HepG2 (cell line): Measurements from ENCODE around the gene CCDC57. TPM values are rescaled to one million over a fixed set of nuclear protein-coding genes. Genes with fewer than 3 reads are reported as not detected.
A peak's percentile ranks its signal among the peaks of the same experiment; 100 is the strongest.

Experiments used
- CEBPG ChIP-seq: IDR thresholded peaks from 2 replicates; pipeline ENCODE4 v1.6.1; 2016
- FOXM1 ChIP-seq: sonication (generic); formaldehyde crosslinking; IDR thresholded peaks from 2 replicates; pipeline ENCODE4 v1.5.0; 2020; ENCODE audit warnings: missing genetic modification reagents
- GZF1 ChIP-seq: sonication (generic); formaldehyde crosslinking; IDR thresholded peaks from 2 replicates; pipeline ENCODE4 v1.5.1; 2020; ENCODE audit warnings: mild to moderate bottlenecking, missing genetic modification reagents
- NR2F1 ChIP-seq, 2 experiments: fragments of 450-650 bp in 1 of 2; formaldehyde crosslinking in 1 of 2; IDR thresholded peaks; 2 replicates each; pipeline versions ENCODE4 v1.5.0 to v1.6.1; 2016 to 2020; ENCODE audit warnings: mild to moderate bottlenecking in 1 of 2, missing compliant biosample characterization in 1 of 2, missing genetic modification reagents in 1 of 2, moderate library complexity in 1 of 2
- SMAD3 ChIP-seq: sonication (generic); formaldehyde crosslinking; IDR thresholded peaks from 2 replicates; pipeline ENCODE4 v1.4.0; 2020; ENCODE audit warnings: missing genetic modification reagents
- SP4 ChIP-seq: sonication (generic); formaldehyde crosslinking; IDR thresholded peaks from 2 replicates; pipeline ENCODE4 v1.8.1; 2023; ENCODE audit warnings: mild to moderate bottlenecking, missing genetic modification reagents
- TCF12 ChIP-seq, 2 experiments: fragments of 450-650 bp in 1 of 2; sonication (generic) in 1 of 2; formaldehyde crosslinking in 1 of 2; IDR thresholded peaks; 2 replicates each; pipeline versions ENCODE4 v1.6.1 to v1.8.0; 2017 to 2022; ENCODE audit warnings: antibody characterized with exemption in 1 of 2, mild to moderate bottlenecking in 1 of 2, missing genetic modification reagents in 1 of 2, moderate library complexity in 1 of 2
- ZEB1 ChIP-seq: IDR thresholded peaks from 2 replicates; pipeline ENCODE4 v1.6.1; 2012; ENCODE audit warnings: mild to moderate bottlenecking, low read depth, inconsistent platforms; ENCODE audit not compliant: insufficient replicate concordance
- ZNF296 ChIP-seq: sonication (generic); formaldehyde crosslinking; conservative IDR thresholded peaks from 2 replicates; pipeline ENCODE4 v1.5.0; 2020; ENCODE audit warnings: mild to moderate bottlenecking, missing genetic modification reagents
- ZNF337 ChIP-seq: sonication (generic); formaldehyde crosslinking; IDR thresholded peaks from 2 replicates; pipeline ENCODE4 v1.5.1; 2020; ENCODE audit warnings: missing genetic modification reagents, low read depth, mild to moderate bottlenecking, borderline replicate concordance
- ZNF674 ChIP-seq: sonication (generic); formaldehyde crosslinking; IDR thresholded peaks from 2 replicates; pipeline ENCODE4 v1.5.0; 2020; ENCODE audit warnings: low read depth, mild to moderate bottlenecking, missing genetic modification reagents
- ZSCAN30 ChIP-seq: sonication (generic); formaldehyde crosslinking; IDR thresholded peaks from 2 replicates; pipeline ENCODE4 v1.5.0; 2020; ENCODE audit warnings: mild to moderate bottlenecking, missing genetic modification reagents
- polyA plus RNA-seq, 8 experiments: library from polyadenylated mRNA; depleted of rRNA in 3 of 8; stranded (reverse) in 7 of 8; unstranded in 1 of 8; fragments of >200 nt; fragmentation: Illumina TruSeq in 4 of 8; extraction: Trizol in 4 of 8; gene quantifications; 2 replicates each; pipeline versions ENCODE4 v1.2.1 to v1.2.3, GENCODE V29; 2011 to 2016; ENCODE audit warnings: low read depth in 4 of 8, missing spikeins in 1 of 8, mixed read lengths in 1 of 8; ENCODE audit not compliant: insufficient read depth in 1 of 8
- total RNA-seq, 5 experiments: library from RNA; depleted of rRNA; stranded (reverse); fragments of >200 nt; fragmentation: Illumina TruSeq; extraction: Trizol; gene quantifications; 2 replicates each; pipeline ENCODE4 v1.2.3, GENCODE V29; 2016; ENCODE audit warnings: low read depth in 1 of 5
- TF ChIP-seq, protein P1 (sequence below), 2 experiments: sonication (generic) in 1 of 2; formaldehyde crosslinking in 1 of 2; IDR thresholded peaks; 2 replicates each; pipeline versions ENCODE4 v1.6.1 to v1.9.0; 2014 to 2022; ENCODE audit warnings: antibody characterized with exemption in 1 of 2, borderline replicate concordance in 1 of 2, inconsistent platforms in 1 of 2, low read depth in 1 of 2, missing genetic modification reagents in 1 of 2
- TF ChIP-seq, protein P2 (sequence below): sonication (generic); formaldehyde crosslinking; IDR thresholded peaks from 2 replicates; pipeline ENCODE4 v1.8.0; 2022; ENCODE audit warnings: mild to moderate bottlenecking, missing genetic modification reagents, moderate library complexity
- TF ChIP-seq, protein P3 (sequence below): sonication (generic); formaldehyde crosslinking; IDR thresholded peaks from 2 replicates; pipeline ENCODE4 v1.4.0; 2020; ENCODE audit warnings: low read depth, mild to moderate bottlenecking, missing genetic modification reagents
- TF ChIP-seq, protein P4 (sequence below): sonication (generic); formaldehyde crosslinking; IDR thresholded peaks from 2 replicates; pipeline ENCODE4 v1.8.1; 2023; ENCODE audit warnings: mild to moderate bottlenecking, moderate library complexity, missing genetic modification reagents
- TF ChIP-seq, protein P5 (sequence below): sonication (generic); formaldehyde crosslinking; IDR thresholded peaks from 2 replicates; pipeline ENCODE4 v1.8.0; 2022; ENCODE audit warnings: missing genetic modification reagents, mild to moderate bottlenecking, borderline replicate concordance

CCDC57 gene
- total and polyA plus RNA-seq, 2 of the 13 experiments (the other 11 are each of a cell fraction or from before 2014, with no cell fraction given) = 59.3 to 59.9 TPM

DNA sequence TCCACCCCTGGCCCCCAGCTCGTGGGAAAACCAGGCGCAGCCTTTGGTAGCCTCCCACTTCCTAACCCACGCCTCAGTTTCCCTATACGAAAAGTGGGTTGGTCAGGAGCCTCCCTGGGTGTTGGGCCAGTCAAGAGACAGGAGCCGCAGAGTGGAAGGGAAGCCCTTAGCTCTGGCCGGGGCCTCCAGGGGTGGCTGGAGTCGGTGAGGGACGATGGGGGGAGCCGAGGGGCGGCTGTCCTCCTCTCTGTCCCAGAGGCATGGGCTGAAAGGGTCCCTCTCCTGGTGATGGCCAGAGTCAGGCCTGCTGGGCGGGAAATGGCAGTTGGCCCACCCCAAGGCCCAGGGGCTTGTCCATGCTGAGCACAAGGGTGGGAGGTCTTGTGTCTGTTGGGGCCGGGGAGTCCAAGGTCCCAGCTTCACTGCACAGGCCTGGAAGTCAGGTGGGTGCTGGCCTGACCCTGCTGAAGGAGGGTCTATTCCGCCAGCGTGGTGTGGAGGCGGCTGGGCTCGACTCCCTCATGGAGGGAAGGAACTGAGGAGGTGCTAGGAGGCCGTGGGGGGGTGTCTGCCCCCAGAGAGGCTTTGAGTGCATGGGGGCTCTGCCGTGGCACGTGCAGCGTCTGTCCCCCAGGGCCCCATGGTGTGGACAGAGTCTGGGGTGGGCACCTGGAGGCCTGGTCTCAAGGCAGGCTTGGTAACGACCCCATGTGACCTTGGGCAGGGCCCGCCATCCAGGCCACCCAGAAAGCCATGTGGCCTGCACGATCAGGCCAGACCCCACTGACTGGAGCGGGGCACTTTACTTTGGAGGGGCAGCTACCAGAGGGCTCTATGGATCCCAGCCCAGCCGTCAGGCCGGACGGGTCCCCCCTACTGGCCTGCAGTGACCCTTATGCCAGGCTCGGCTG lies 17.3 kb upstream of the CCDC57 start (continued):
- TF ChIP-seq, protein P1, sequence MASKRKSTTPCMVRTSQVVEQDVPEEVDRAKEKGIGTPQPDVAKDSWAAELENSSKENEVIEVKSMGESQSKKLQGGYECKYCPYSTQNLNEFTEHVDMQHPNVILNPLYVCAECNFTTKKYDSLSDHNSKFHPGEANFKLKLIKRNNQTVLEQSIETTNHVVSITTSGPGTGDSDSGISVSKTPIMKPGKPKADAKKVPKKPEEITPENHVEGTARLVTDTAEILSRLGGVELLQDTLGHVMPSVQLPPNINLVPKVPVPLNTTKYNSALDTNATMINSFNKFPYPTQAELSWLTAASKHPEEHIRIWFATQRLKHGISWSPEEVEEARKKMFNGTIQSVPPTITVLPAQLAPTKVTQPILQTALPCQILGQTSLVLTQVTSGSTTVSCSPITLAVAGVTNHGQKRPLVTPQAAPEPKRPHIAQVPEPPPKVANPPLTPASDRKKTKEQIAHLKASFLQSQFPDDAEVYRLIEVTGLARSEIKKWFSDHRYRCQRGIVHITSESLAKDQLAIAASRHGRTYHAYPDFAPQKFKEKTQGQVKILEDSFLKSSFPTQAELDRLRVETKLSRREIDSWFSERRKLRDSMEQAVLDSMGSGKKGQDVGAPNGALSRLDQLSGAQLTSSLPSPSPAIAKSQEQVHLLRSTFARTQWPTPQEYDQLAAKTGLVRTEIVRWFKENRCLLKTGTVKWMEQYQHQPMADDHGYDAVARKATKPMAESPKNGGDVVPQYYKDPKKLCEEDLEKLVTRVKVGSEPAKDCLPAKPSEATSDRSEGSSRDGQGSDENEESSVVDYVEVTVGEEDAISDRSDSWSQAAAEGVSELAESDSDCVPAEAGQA (IDR thresholded peaks at IDR 0.05; ENCODE audit: low read depth) = no peak; the same call in 1 of the 2 replicates
- TF ChIP-seq, protein P1 (CRISPR knock-in tag; IDR thresholded peaks at IDR 0.05; ENCODE audit: borderline replicate concordance) = no peak
- TF ChIP-seq ZEB1 (no peak), NR2F1 (CRISPR knock-in tag; IDR thresholded peaks at IDR 0.05) (peak in 1 of 2 experiments; percentile 9; a peak in 1 of 4 replicates), TCF12 (IDR thresholded peaks at IDR 0.05) (no peak), TCF12 (CRISPR knock-in tag; IDR thresholded peaks at IDR 0.05) (no peak), ZNF337 (no peak), FOXM1 (no peak), ZNF296 (CRISPR knock-in tag) (peak; percentile 82; the same call in 1 of the 2 replicates), ZNF674 (peak; percentile 30; the same call in 1 of the 2 replicates), GZF1 (CRISPR knock-in tag) (no peak), ZSCAN30 (no peak), SMAD3 (CRISPR knock-in tag) (no peak; the same call in 1 of the 2 replicates), SP4 (CRISPR knock-in tag) (no peak), CEBPG (CRISPR knock-in tag) (no peak)
- TF ChIP-seq, protein P2, sequence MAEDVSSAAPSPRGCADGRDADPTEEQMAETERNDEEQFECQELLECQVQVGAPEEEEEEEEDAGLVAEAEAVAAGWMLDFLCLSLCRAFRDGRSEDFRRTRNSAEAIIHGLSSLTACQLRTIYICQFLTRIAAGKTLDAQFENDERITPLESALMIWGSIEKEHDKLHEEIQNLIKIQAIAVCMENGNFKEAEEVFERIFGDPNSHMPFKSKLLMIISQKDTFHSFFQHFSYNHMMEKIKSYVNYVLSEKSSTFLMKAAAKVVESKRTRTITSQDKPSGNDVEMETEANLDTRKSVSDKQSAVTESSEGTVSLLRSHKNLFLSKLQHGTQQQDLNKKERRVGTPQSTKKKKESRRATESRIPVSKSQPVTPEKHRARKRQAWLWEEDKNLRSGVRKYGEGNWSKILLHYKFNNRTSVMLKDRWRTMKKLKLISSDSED (CRISPR knock-in tag) = peak; percentile 92
- TF ChIP-seq, protein P3, sequence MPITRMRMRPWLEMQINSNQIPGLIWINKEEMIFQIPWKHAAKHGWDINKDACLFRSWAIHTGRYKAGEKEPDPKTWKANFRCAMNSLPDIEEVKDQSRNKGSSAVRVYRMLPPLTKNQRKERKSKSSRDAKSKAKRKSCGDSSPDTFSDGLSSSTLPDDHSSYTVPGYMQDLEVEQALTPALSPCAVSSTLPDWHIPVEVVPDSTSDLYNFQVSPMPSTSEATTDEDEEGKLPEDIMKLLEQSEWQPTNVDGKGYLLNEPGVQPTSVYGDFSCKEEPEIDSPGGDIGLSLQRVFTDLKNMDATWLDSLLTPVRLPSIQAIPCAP (CRISPR knock-in tag) = no peak
- TF ChIP-seq, protein P4, sequence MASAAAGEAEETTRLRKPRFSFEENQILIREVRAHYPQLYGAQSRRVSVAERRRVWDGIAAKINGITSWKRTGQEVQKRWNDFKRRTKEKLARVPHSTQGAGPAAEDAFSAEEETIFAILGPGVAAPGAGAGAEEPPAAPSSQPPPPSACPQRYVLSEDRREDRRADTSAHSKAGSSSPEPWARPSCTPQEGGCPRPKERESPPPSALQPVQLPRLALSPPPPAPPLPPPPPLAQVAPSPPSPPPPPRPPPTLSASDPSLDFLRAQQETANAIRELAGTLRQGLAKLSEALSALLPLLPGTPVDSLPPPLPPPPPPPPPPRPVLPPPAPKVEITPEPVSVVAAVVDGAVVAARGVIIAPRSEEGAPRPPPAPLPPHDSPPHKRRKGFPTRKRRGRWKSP = peak; percentile 26; the same call in 1 of the 2 replicates
- TF ChIP-seq, protein P5, sequence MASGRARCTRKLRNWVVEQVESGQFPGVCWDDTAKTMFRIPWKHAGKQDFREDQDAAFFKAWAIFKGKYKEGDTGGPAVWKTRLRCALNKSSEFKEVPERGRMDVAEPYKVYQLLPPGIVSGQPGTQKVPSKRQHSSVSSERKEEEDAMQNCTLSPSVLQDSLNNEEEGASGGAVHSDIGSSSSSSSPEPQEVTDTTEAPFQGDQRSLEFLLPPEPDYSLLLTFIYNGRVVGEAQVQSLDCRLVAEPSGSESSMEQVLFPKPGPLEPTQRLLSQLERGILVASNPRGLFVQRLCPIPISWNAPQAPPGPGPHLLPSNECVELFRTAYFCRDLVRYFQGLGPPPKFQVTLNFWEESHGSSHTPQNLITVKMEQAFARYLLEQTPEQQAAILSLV = peak; percentile 67; the same call in 1 of the 2 replicates
